Stomach (tissue), 4 donors: ENCODE results near the gene CST3.

Source experiments
- EP300 ChIP-seq: sonication (generic); formaldehyde crosslinking; IDR thresholded peaks from one replicate; pipeline ENCODE4 v1.6.1; 2017; ENCODE audit warnings: antibody characterized with exemption
- TF ChIP-seq, protein P1 (sequence below), 7 experiments: fragments of 450-650 bp in 4 of 7; fragments of 200-600 bp in 3 of 7; sonication (generic) in 3 of 7; IDR thresholded peaks; one replicate each; pipeline ENCODE4 v1.5.1; 2016 to 2019; ENCODE audit warnings: antibody characterized with exemption in 7 of 7, control low read depth in 2 of 7, mild to moderate bottlenecking in 1 of 7

DNA sequence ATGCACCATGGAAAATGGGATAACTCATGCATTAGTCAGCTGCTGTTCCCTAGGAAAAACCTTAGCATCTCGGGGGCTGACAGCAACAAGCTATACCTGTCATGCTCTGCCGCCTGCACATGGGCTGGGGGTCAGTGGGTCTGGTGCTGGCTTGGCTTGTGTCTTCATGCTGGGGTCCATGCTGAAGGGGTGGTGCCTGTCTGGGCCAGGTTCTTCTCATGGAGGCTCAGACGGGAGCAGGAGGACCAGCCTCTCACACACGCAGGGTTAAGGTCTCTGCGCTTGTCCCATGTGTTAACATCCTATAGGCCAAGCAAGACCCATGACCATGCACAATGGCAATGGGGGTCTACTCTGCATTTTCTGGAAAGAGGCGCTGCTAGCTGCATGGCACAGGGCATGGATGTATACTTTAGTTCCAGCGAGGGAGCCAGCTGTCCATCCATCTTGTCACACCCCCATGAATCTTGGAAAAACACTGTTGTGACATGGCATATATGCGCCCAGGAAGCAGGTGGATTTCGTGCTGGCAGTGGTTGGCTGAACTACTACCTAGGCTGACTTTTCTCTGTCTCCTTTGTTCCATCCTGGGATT is 24.6 kb upstream of the CST3 start:
- TF ChIP-seq, protein P1, sequence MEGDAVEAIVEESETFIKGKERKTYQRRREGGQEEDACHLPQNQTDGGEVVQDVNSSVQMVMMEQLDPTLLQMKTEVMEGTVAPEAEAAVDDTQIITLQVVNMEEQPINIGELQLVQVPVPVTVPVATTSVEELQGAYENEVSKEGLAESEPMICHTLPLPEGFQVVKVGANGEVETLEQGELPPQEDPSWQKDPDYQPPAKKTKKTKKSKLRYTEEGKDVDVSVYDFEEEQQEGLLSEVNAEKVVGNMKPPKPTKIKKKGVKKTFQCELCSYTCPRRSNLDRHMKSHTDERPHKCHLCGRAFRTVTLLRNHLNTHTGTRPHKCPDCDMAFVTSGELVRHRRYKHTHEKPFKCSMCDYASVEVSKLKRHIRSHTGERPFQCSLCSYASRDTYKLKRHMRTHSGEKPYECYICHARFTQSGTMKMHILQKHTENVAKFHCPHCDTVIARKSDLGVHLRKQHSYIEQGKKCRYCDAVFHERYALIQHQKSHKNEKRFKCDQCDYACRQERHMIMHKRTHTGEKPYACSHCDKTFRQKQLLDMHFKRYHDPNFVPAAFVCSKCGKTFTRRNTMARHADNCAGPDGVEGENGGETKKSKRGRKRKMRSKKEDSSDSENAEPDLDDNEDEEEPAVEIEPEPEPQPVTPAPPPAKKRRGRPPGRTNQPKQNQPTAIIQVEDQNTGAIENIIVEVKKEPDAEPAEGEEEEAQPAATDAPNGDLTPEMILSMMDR (IDR thresholded peaks at IDR 0.05) = no peak
- no peak for TF ChIP-seq EP300
